NCI-H2171 (cell line): ENCODE results near the gene CYB561D1.

Experiments
- DNase-seq: peaks from one replicate; lab custom pipeline; 2025; lab: John Stamatoyannopoulos, UW

The CYB561D1 gene

GRCh38 chr1:109529881-109530456 is 36.1 kb downstream of the CYB561D1 start:
- DNase-seq = peak; percentile 87

GRCh38 chr1:109530457-109531087 is 36.7 kb downstream of the CYB561D1 start:
- peak; percentile 95 for DNase-seq

- DNase-seq = no peak
Observed at GRCh38 chr1:109531380-109531779, 37.5 kb downstream of the CYB561D1 start.

GRCh38 chr1:109531826-109532364 is 38.0 kb downstream of the CYB561D1 start:
- DNase-seq = no peak

- DNase-seq = peak; percentile 69
Observed at GRCh38 chr1:109532365-109533136, 38.7 kb downstream of the CYB561D1 start.

GRCh38 chr1:109534307-109534858 is 40.5 kb downstream of the CYB561D1 start:
- no peak for DNase-seq

- DNase-seq = no peak
Observed at GRCh38 chr1:109535481-109535880, 41.6 kb downstream of the CYB561D1 start.

GRCh38 chr1:109535971-109536491 is 42.1 kb downstream of the CYB561D1 start:
- DNase-seq = no peak

- DNase-seq = no peak
Observed at GRCh38 chr1:109537450-109538178, 43.7 kb downstream of the CYB561D1 start.

GRCh38 chr1:109538827-109539555 is 45.1 kb downstream of the CYB561D1 start:
- DNase-seq = no peak

- DNase-seq = no peak
Observed at GRCh38 chr1:109539676-109540075, 45.8 kb downstream of the CYB561D1 start, which contains the start of gene GPR61. TSS of gene GPR61 (plus strand) at chr1:109539872. CDS start at chr1:109543023, 3,151 bp downstream.

GRCh38 chr1:109541102-109541501 is 47.2 kb downstream of the CYB561D1 start:
- no peak for DNase-seq

- no peak for DNase-seq
Observed at GRCh38 chr1:109542657-109543056, 48.8 kb downstream of the CYB561D1 start.

- DNase-seq = no peak
Observed at GRCh38 chr1:109543283-109543987, 49.5 kb downstream of the CYB561D1 start.

GRCh38 chr1:109543988-109544735 is 50.3 kb downstream of the CYB561D1 start:
- no peak for DNase-seq

- DNase-seq = peak; percentile 89
Observed at GRCh38 chr1:109546311-109547109, 52.6 kb downstream of the CYB561D1 start.

- no peak for DNase-seq
Observed at GRCh38 chr1:109547463-109548320, 53.8 kb downstream of the CYB561D1 start.
